ENCODE measurements around the gene ADGRA3. TPM values are rescaled to one million over a fixed set of nuclear protein-coding genes. Genes with fewer than 3 reads are reported as not detected.

The ADGRA3 gene
- polyA plus RNA-seq = 4.1 and 7.2 TPM in 2 replicates

GRCh38 chr4:22515888-22516541 is at the start of gene ADGRA3:
TSS of gene ADGRA3 (minus strand) at chr4:22516066. CDS start at chr4:22515784, 282 bp downstream.

Other genes with a start within 250 kb of the ADGRA3 start
- gene GBA3, start 176.9 kb upstream of the ADGRA3 start, polyA plus RNA-seq = 3.5 TPM in 1 of 2 replicates, not detected in the other